Stomach (tissue), 4 donors: ENCODE results near the gene CRY2.

Experiments
- EP300 ChIP-seq: sonication (generic); formaldehyde crosslinking; IDR thresholded peaks from one replicate; pipeline ENCODE4 v1.6.1; 2017; ENCODE audit warnings: antibody characterized with exemption
- TF ChIP-seq, protein P1 (sequence below), 7 experiments: fragments of 450-650 bp in 4 of 7; fragments of 200-600 bp in 3 of 7; sonication (generic) in 3 of 7; IDR thresholded peaks; one replicate each; pipeline ENCODE4 v1.5.1; 2016 to 2019; ENCODE audit warnings: antibody characterized with exemption in 7 of 7, control low read depth in 2 of 7, mild to moderate bottlenecking in 1 of 7

DNA sequence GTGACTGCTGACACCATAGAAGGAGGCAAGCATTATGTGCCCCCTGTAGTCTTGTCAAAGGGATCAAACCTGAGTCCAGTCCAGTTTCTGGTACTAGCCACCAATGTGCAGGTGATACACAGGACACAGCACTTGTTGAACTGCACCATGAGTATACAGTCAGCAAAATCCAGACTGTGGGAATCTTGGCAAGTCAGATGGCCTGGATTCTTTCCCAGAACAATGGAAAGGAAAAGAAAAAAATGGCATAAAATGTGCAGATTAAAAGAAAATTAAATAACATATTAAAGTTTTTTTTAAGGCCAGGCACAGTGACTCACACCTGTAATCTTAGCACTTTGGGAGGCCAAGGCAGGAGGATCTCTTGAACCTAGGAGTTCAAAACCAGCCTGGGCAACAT lies 16.8 kb downstream of the CRY2 start:
- TF ChIP-seq, protein P1, sequence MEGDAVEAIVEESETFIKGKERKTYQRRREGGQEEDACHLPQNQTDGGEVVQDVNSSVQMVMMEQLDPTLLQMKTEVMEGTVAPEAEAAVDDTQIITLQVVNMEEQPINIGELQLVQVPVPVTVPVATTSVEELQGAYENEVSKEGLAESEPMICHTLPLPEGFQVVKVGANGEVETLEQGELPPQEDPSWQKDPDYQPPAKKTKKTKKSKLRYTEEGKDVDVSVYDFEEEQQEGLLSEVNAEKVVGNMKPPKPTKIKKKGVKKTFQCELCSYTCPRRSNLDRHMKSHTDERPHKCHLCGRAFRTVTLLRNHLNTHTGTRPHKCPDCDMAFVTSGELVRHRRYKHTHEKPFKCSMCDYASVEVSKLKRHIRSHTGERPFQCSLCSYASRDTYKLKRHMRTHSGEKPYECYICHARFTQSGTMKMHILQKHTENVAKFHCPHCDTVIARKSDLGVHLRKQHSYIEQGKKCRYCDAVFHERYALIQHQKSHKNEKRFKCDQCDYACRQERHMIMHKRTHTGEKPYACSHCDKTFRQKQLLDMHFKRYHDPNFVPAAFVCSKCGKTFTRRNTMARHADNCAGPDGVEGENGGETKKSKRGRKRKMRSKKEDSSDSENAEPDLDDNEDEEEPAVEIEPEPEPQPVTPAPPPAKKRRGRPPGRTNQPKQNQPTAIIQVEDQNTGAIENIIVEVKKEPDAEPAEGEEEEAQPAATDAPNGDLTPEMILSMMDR (IDR thresholded peaks at IDR 0.05), result no peak
- no peak for TF ChIP-seq EP300
